Epithelial cell of proximal tubule (primary cell): ENCODE measurements around the gene PDAP1. TPM values are rescaled to one million over a fixed set of nuclear protein-coding genes. Genes with fewer than 3 reads are reported as not detected.

Experiments
- DNase-seq: peaks from one replicate; pipeline ENCODE4 v3.0.0-alpha.2; 2011; ENCODE audit warnings: low read depth
- H3K4me3 ChIP-seq: 2 replicates; pipeline ENCODE4 v1.5.1; 2011; ENCODE audit warnings: low read depth, mild to moderate bottlenecking, low read length
- CTCF ChIP-seq: conservative IDR thresholded peaks from 2 replicates; pipeline ENCODE4 v1.5.1; 2012; ENCODE audit warnings: low read depth, mild to moderate bottlenecking, low read length
- total RNA-seq: library from RNA; depleted of rRNA; stranded (reverse); fragments of >200 nt; gene quantifications from 2 replicates; pipeline ENCODE4 v1.2.3, GENCODE V29; 2015

Gene PDAP1
- total RNA-seq, 1 donor from 2014 or later, result 123 TPM

GRCh38 chr7:99375070-99375807 is 33.2 kb downstream of the PDAP1 start:
- no peak for DNase-seq
- TF ChIP-seq CTCF, result no peak
- H3K4me3 ChIP-seq, result peak overlapping the region; percentile 84

GRCh38 chr7:99374111-99375064 is 34.0 kb downstream of the PDAP1 start, which contains the start of gene ARPC1B:
TSS of gene ARPC1B (plus strand) at chr7:99374730. CDS start at chr7:99385715, 10,985 bp downstream.
- H3K4me3 ChIP-seq, result peak within 1 kb of the TSS; percentile 84
- no peak for DNase-seq
- TF ChIP-seq CTCF, result no peak

- H3K4me3 ChIP-seq, result peak overlapping the region; percentile 84
- TF ChIP-seq CTCF, result no peak
- no peak for DNase-seq
These were observed 35.0 kb downstream of the PDAP1 start for GRCh38 chr7:99373091-99374066.

- peak; percentile 85 for DNase-seq
- H3K4me3 ChIP-seq, result peak overlapping the region; percentile 38
- TF ChIP-seq CTCF, result no peak
These were observed 35.9 kb downstream of the PDAP1 start for GRCh38 chr7:99372275-99373090.

- TF ChIP-seq CTCF, result no peak
- no peak overlapping the region for H3K4me3 ChIP-seq
These were observed 36.9 kb downstream of the PDAP1 start for GRCh38 chr7:99371376-99371920.

More at GRCh38 chr7:99371376-99371920, 36.9 kb downstream of the PDAP1 start:
- DNase-seq, result peak; percentile 20
